ENCODE data around the gene BCAP29.
"Not testable (repeated sequence)": the region's sequence is repeated elsewhere in the genome, so short reads cannot be mapped to it uniquely, and the experiment has no call there.

Gene BCAP29, protein sequence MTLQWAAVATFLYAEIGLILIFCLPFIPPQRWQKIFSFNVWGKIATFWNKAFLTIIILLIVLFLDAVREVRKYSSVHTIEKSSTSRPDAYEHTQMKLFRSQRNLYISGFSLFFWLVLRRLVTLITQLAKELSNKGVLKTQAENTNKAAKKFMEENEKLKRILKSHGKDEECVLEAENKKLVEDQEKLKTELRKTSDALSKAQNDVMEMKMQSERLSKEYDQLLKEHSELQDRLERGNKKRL

DNA sequence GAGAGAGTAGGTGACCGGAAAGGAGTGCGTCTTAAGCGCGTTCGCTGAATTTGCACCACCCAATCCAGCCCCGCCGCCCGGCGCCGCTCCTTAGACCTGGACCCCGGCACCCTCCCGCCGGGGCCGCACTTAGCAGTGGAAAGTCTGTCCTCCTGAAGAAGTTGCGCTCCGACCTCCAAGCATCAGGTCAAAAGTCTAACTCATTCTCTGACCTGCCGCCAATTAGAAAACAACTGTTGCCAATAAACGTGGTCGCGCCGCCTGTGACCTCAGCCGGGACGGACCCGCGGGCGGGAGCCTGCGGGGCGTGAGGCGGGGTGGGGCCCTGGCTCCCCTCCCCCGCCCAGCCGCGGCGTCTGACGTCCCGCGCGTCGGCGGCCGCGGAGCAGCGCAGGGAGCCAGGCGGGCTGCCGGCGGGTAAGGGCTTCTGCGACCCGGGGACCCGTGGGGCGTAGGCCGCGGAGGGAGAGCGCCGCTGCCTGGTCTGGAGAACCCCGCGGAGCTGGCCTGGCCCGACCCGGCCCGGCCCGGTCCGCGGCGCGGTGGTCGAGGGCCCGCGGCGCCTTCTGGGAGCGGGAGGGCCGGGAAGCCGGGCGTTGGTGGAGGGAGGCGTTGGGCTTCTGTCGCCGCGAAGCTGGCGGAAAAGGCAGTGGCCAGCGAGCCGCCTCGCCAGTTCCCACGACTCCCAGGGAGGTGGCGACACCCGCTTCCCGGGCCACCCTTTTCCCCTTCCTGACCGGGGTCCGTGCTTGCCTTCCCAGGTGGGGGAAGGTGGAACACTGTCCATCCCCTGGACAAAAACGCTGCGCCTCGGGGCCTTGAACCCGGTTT is at the start of gene BCAP29:
BCAP29 (plus strand) TSS at position 362 of the 831 bp plus-strand sequence. CDS start 527 bp downstream, outside the sequence.
- DNase-seq, result peak; percentile 78

DNA sequence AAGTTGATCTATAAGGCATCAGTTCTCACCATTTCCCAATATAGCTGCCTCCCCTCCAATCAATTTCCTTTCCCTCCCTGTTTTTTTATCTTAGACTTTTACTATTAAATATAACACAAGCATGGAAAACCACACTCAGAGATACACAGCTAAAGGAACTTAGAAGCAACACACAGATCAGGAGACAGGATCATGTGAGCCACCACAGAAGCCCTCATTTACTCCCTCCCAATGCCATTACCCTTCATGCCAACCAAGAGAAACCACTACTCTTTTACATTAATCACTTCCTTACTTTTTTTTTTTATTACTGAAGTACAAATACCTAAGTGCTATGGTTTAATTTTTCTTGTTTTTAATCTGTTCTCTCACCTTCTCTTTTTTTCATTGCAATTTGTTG is 49.3 kb upstream of the BCAP29 start:
- DNase-seq, result no peak

DNA sequence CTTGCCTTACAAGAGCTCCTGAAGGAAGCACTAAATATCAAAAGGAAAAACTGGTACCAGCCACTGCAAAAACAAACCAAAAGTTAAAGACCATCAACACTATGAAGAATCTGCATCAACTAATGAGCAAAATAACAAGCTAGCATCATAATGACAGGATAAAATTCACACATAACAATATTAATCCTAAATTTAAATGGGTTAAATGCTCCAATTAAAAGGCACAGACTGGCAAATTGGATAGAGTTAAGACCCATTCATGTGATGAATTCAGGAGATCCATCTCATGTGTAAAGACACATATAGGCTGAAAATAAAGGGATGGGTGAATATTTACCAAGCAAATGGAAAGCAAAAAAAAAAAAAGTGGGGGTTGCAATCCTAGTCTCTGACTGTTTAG is 45.9 kb upstream of the BCAP29 start:
- DNase-seq, result no peak

DNA sequence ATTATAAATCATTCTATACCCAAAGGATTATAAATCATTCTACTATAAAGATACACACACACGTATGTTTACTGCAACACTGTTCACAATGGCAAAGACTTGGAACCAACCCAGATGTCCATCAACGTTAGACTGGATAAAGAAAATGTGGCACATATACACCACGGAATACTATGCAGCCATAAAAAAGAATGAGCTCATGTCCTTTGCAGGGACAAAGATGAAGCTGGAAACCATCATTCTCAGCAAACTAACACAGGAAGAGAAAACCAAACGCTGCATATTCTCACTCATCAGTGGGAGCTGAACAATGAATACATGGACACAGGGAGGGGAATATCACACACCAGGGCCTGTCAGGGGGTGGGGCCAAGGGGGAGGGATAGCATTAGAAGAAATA is 42.8 kb upstream of the BCAP29 start:
- not testable (repeated sequence) for DNase-seq

DNA sequence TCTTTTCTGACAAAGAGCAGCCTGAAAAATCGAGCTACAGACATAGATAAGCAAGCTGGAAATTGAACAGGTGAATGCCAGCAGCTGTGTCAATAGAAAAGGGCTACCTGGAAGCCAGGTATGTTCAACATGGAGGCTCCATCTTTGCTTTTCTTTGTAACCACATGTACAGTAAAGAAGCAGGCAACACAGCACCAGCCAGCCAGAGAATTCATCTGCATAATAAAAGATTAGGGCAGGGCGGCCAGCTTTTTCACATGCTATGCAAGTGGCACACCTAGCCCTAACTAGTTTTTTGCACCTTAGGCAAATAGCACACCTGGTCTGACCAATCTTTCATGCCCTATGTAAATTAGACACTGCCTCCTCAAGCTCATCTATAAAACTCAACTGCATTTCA is 42.0 kb upstream of the BCAP29 start:
- DNase-seq, result no peak

DNA sequence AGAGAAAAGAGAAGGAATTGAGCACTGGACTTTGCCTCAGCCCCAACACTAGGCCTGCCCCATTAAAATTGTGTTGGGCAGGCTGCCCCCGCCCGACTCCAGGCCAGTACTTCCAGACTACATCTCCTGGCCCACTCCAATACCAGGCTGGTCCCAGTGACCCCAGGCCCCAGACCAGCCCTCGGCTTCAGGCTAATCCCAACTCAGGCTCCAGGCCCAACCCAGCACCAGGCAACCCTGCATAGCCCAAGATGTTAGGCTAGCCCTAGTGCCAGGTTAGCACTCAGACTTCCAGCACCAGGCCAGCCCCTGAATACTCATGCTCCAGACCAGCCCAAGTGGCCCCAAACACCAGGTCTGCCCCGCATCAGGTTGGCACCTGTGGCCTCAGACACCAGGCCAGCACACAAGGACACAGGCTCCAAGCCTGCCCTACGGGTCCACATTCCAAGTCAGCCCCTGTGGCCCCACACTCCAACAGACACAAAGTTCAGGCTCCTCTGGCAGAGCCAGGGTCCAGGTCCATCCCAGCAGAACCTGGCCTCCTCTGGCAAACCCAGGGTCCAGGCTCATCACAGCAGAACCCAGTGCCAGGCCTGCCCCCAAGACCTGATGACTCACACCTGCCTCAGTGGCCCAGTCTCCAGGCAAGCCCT is 36.6 kb upstream of the BCAP29 start:
- DNase-seq, result no peak

DNA sequence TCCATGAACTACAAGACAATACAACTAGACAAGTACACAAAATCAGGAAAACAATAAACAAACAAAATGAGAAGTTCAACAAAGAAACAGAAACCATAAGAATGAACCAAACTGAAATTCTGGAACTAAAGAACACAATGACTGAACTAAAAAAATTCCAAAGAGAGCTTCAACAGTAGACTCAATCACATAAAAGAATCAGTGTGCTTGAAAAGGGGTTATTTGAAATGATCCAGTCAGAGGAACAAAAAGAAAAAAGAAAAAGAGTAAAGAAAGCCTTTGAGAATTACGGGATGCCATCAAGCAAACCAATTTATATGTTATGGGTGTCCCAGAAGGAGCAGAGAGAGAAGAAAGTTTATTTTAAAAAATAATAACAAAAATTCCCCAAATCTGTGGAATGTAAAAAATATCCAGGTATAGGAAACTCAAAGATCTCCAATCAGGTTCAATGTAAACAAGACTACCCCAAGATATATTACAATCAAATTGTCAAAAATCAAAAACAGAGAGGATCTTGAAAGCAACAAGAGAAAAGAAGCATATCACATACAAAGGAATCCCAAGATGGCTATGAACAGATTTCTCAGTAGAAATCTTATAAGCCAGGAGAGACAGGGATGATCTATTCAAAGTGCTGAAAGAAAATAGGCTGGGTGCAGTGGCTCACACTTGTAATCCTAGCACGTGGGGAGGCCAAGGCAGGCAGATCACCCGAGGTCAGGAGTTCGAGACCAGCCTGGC is 35.0 kb upstream of the BCAP29 start:
- DNase-seq, result no peak

DNA sequence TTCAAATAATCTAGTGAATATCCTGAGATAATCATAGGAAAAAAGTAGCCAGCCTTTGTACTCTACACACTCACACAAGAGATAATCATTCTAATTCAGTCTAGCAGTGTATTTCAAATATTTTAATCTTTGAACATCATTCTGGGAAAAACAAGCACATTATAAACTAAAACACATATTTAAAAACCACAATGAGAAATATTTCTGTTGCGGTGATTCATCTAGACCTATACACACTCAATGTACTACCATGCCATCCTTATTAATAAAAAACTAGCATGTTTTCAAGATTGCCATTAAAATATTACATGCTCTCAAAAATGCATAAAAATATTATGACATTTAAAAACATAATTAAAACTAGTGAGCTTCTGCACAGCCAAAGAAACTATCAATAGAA is 28.1 kb upstream of the BCAP29 start:
- no peak for DNase-seq

DNA sequence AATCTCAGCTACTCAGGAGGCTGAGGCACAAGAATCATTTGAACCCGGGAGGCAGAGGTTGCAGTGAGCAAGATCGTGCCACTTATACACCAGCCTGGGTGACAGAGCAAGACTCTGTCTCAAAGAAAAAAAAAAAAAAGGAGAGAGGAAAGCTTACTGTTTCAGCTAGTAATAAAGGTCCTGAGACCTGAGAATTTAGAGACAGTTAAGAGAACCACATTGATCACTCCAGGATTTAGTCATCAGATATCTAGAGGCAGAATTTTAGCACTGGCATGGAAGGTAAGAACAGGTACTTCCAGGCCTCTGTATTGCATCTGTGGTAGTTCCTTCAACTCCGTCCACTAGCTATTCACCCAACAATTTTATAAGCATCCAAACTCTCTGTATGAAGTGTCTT is 24.2 kb upstream of the BCAP29 start:
- no peak for DNase-seq

DNA sequence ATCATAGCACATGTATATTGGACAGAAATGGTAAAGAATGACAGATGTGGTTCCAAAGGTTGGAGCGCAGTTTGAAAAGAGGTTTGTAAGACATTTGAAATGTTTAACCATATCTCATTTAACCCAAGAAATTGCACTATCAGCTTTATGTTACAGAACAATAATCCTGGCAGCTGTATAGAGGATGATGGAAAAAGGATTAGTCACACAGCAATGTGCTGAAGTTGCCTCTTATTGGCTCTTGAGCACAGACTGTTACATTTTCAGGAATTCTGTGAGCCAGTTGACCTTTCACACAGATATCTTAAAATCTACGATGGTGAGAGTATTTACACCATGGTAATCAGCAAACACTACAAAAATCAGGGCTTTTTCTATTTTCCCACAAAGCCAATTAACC is 20.2 kb upstream of the BCAP29 start:
- DNase-seq, result no peak

DNA sequence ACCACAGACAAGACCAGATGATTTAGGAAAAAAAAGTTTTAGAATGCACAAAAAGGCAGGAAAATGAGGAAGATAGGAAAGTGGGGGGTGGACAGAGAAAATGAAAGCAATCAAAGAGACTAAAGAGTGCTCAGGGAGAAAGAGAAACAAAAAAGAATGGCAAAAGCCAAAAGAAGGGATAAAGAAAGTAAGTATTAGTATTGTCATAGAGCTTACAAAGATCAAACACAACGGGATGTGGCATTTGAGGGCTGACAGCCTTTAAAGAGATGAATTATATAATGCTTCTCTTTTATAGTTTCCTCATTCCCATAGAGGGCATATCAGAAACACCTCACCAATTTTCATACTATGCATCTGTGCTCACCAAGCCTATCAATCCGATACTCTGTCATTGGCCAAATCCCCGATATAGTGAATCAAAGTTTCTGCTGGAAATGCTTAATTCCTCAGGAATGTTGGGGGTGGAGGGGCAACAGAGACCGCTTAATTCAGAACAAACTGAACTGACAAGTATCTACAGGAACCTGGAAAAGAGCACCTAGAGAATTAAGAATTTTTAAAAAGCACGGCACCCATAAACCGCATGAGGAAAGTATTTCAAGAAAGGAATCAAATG is 19.0 kb upstream of the BCAP29 start:
- DNase-seq, result no peak

DNA sequence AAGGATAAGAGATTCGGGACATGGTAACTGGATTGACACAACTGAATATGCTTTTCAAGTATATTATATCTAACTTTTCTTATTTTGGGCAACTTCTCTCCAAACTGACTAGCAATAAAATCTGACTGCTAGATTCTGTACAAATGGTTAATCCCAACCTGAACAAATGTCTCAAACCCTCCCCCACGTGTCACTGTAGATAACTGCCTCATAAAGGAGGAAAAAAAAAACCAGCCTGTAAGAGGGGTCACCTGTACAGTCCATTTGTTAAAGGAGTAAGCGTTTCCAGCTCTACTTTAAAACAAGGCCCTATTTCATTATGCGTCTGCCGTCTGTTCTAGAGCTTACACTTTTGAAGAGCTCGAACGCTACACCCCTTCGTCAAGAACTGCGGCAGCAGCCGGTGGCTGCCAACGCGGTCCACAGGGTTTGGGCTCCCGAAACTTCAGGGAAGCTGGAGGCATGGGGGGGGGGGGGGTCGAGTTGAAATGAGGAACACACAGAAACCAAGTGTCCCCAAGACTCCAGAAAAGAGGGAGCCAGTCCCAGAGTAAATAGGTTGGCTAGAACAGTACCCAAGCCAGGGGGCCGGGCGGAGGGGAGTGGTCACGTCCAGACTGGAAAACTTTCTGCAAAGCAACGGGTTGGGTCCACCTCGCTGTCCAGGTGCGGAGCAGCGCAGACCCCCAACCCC is 16.8 kb upstream of the BCAP29 start:
- no peak for DNase-seq

DNA sequence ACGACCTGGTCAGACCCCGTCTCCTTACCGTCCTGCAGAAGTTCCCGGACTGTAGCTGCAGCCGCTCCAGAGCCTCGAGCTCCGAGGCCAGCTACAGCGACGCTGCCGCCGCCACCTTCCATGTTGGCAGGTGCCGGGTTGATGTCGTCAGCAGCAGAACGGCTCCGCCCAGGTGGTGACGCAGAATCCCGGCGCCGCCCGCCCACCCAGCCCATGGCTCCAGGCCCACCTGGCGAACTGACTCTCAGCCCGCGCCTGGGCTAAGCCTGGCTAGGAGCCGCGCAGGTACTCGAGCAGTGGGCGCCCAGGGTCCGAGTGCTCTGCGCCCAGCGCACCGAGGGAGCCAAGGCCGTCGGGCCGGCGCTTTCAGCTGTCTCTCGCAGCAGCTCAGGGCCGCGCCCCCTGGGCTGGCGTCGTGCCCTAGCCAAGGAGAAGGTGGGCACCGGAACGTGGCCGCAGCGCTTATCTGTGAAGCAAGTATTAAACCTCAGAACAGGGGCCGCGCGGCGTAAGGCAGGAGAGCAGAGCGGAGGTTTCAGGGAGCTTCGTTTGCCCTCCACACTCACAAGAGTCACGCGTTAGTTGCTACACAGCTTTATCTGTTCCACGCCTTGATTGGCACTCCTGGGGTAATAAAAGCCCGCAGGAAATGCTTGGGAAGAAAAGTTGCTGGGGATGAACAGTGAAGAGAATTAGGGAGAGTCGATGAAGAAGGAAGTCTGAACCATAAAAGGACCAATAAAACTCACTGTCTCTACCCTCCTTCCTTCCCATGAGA is 16.1 kb upstream of the BCAP29 start, which contains the start of the genes COG5 and DUS4L:
COG5 (minus strand) TSS at position 146 of the 778 bp plus-strand sequence; CDS start at position 122, 24 bp downstream.
DUS4L (plus strand) TSS at position 197 of the 778 bp plus-strand sequence. CDS start 3,100 bp downstream, outside the sequence.
- DNase-seq, result peak; percentile 79

DNA sequence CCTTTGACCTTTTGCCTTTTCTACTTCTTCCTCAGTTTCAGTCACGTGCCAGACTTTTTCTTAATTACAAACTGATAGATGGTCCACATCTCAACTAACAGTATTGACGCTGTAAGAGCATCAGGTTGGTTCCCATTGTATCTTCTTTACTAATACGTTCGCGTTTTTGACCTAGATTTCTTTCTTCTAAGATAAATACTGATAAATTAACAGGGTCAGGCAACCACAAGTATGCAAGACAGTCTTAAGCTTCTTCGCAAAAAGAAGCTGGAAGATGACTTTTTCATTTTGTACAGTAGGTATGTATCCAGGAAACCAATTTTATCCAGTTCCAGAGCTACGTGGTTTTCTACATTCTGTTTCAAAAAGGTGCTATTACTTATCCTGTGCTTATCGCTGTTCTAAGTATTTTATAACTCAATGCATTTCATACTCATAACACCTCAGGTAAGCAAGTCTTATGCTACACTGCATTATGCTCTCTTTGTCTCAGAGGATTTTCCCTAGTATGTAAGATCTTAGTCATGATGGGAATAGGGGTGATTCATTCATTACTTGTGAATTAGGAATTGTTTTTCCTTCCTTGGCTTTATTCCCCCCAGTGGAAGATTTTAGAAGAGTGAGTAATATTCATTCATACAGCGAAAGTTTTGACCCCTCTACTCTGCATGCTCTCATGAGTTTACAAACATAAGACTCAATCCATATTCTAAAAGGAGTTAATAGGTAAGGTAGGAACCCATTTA is 15.3 kb upstream of the BCAP29 start:
- no peak for DNase-seq

DNA sequence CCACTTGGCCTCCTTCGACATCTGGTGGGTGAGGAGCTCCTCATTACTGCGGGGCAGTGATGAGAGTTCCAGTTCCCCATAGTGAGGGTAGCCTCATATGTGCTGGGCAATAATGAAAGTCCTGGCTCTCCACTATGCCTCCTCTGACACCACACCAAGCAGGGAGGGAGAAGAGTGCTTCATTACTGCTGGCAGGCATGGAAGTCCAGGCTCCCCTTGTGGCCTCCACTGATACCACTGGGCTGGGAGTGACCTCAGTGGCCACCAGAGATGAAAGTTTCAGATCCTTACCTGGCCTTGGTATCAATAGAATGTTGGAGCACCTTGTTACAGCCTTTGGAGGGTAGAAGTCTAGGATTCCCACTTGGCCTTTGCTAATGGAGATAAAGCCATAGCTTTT is 9.7 kb upstream of the BCAP29 start:
- no peak for DNase-seq

DNA sequence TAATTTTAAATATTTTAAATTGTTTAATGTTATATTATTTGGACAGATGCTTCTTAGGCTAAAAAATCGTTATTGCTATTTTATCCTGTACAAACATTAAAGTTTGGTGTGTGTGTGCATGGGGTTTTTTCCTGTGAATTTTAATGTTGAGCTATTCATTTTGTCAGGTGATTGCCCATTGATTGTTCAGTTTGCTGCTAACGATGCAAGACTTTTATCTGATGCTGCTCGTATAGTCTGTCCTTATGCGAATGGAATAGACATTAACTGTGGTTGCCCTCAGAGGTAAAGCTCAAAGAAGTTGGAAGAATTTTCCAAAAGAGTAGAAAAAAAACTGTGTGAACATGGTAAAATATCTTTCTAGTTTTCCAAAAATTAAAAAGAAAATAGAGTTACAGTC is 6.5 kb upstream of the BCAP29 start:
- DNase-seq, result no peak

DNA sequence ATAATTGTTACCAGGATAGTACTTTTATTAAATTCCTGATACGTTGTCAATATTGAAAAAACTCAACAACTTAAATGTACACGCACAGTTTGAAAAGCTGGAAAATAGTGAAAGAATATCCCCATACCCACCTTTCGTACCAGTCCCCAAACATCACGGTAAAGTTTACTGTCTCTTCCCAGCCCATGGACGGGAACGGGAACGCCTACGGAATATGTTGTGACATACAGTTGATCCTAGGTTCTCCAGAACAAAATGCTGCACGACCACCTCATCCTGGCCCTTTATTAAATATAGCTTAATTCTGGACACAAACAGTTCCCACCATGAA is 527 bp upstream of the BCAP29 start:
- DNase-seq, result no peak

DNA sequence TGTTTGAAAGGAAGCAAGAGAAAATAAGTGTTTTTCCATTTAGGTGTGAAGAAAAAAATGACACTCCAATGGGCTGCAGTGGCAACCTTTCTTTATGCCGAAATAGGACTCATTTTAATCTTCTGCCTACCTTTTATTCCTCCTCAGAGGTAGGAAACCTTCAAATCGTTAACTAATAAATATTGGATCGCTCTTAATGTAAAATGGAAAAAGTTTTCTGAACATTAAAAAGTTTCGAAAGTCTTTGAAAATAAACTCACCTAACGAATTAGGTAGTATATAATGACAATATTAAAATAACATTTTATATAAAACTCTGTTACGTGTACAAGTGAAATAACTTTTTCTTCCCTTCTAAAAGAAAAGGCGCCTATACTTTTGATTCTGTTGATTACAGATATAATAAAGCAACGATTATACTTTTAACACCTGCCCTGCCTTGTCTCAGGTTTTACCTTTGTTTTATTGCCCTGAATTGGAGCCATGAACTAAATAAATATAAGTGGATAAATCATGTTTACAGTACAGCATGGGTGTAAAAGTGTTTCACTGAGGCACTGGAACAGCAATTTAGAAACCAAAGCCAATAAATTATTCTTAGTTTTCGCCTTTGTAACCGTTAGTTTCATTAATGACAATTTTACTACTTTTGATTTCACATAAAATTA is 804 bp downstream of the BCAP29 start:
- DNase-seq, result no peak

DNA sequence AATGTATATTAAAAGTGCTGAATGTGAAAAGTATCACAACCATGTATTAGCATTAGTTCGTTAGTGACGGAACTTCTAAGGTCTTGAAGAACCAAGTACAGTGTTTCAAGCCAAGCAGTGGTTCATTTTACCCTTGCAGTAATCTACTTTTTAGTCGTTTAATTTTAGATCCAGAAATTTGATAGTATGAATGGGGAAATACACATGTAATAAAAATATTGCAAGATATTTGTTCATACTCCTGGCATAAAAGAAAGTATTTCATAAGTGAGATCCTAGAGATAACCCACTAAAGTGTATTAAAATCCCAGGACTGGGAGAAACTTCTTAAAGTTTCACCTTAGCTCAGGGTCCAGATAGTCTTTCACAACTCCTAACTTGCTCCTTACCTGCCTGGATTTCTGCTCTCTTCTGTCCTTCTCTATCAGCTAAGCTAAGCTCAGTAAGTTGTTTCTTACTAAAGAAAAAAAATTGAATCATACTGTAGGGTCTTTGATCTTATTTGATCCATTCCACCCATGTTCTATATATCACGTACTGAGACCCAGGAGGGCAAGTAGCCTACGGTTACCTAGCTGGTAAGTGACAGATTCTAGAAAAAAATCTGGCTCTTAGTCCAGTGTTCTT is 1.5 kb downstream of the BCAP29 start:
- no peak for DNase-seq

All from activated CD4-positive, CD25-positive, alpha-beta regulatory T cell treated with anti-CD3 and anti-CD28 coated beads, Interleukin-2, amount 50 U/mL, for 72 hours (primary cell).